Fibroblast of lung (primary cell): ENCODE results near the gene BCCIP. TPM values are rescaled to one million over a fixed set of nuclear protein-coding genes. Genes with fewer than 3 reads are reported as not detected.

Experiments used
- DNase-seq, 2 donors: peaks; one replicate each; pipeline versions ENCODE4 v3.0.0 to v3.0.0-alpha.2; 2010; ENCODE audit warnings: low read depth in 2 of 2
- H2AFZ ChIP-seq: 2 replicates; pipeline ENCODE4 v1.5.1; 2012; ENCODE audit warnings: low read length, control low read depth, inconsistent platforms
- H3K27ac ChIP-seq: 2 replicates; pipeline ENCODE4 v1.5.1; 2011; ENCODE audit warnings: low read length, control low read depth; ENCODE audit not compliant: insufficient read depth
- H3K27me3 ChIP-seq: 2 replicates; pipeline ENCODE4 v1.5.1; 2011; ENCODE audit warnings: mild to moderate bottlenecking, low read length; ENCODE audit not compliant: control insufficient read depth, insufficient read depth
- H3K36me3 ChIP-seq: 2 replicates; pipeline ENCODE4 v1.5.1; 2011; ENCODE audit warnings: low read length; ENCODE audit not compliant: control insufficient read depth, insufficient read depth
- H3K4me1 ChIP-seq: 2 replicates; pipeline ENCODE4 v1.5.1; 2011; ENCODE audit warnings: low read length; ENCODE audit not compliant: control insufficient read depth, insufficient read depth; ENCODE audit errors: extremely low read depth
- H3K4me2 ChIP-seq: 2 replicates; pipeline ENCODE4 v1.5.1; 2011; ENCODE audit warnings: low read length, control low read depth; ENCODE audit not compliant: insufficient read depth; ENCODE audit errors: extremely low read depth
- H3K4me3 ChIP-seq, 4 experiments: fragments of 200-600 bp in 1 of 4; sonication (generic) in 1 of 4; replicated peaks in 1 of 4; 2 replicates each; pipeline ENCODE4 v1.5.1; 2011 to 2016; ENCODE audit warnings: low read length in 4 of 4, low read depth in 3 of 4, mild to moderate bottlenecking in 3 of 4, control low read depth in 2 of 4, inconsistent platforms in 1 of 4, mixed read lengths in 1 of 4; ENCODE audit not compliant: insufficient read depth in 1 of 4; ENCODE audit errors: control extremely low read depth in 1 of 4
- H3K79me2 ChIP-seq: 2 replicates; pipeline ENCODE4 v1.5.1; 2012; ENCODE audit warnings: mild to moderate bottlenecking, low read length, inconsistent platforms; ENCODE audit not compliant: control insufficient read depth, insufficient read depth
- H3K9ac ChIP-seq: 2 replicates; pipeline ENCODE4 v1.5.1; 2011; ENCODE audit warnings: mild to moderate bottlenecking, low read length, control low read depth; ENCODE audit not compliant: insufficient read depth
- H3K9me3 ChIP-seq: 2 replicates; pipeline ENCODE4 v1.5.1; 2012; ENCODE audit warnings: low read depth, low read length; ENCODE audit not compliant: control insufficient read depth, insufficient read depth
- H4K20me1 ChIP-seq: 2 replicates; pipeline ENCODE4 v1.5.1; 2011; ENCODE audit warnings: low read length; ENCODE audit not compliant: control insufficient read depth, insufficient read depth; ENCODE audit errors: extremely low read depth
- CTCF ChIP-seq, 2 donors: IDR thresholded peaks in 1 of 2; conservative IDR thresholded peaks in 1 of 2; 1 replicate in 1 of 2; 2 replicates in 1 of 2; pipeline ENCODE4 v1.5.1; 2011 to 2012; ENCODE audit warnings: low read length in 2 of 2, control low read depth in 1 of 2, inconsistent platforms in 1 of 2, low read depth in 1 of 2, mild to moderate bottlenecking in 1 of 2
- EZH2 ChIP-seq: IDR thresholded peaks from 2 replicates; pipeline ENCODE4 v1.5.1; 2012; ENCODE audit warnings: low read length, control low read depth, mild to moderate bottlenecking; ENCODE audit errors: missing control alignments
- polyA plus RNA-seq, 2 donors: library from polyadenylated mRNA; depleted of rRNA in 1 of 2; stranded (reverse) in 1 of 2; unstranded in 1 of 2; fragments of >200 nt; gene quantifications; 2 replicates each; pipeline ENCODE4 v1.2.1, GENCODE V29; 2011 to 2012; ENCODE audit warnings: missing spikeins in 1 of 2
- total RNA-seq: library from RNA; depleted of rRNA; stranded (reverse); fragments of >200 nt; gene quantifications from 2 replicates; pipeline ENCODE4 v1.2.1, GENCODE V29; 2014

The BCCIP gene
- total and polyA plus RNA-seq, 2 donors (not counting 1 experiment from before 2014, with no cell fraction given) = 32.0 to 72.2 TPM

- TF ChIP-seq EZH2 (no peak), CTCF (conservative IDR thresholded peaks at IDR 0.05 in 1 of 2, IDR thresholded peaks at IDR 0.05 in 1 of 2; ENCODE audit: low read depth in 1 of 2, low read length in 2 of 2) (no peak)
- H4K20me1 ChIP-seq = no peaks in the 10 kb centered on the region
- no peaks in the 10 kb centered on the region for H3K36me3 ChIP-seq
- DNase-seq = no peak
- no peak overlapping the region for H3K9ac ChIP-seq
- no peak overlapping the region for H2AFZ ChIP-seq
- H3K79me2 ChIP-seq = no peaks in the 10 kb centered on the region
- H3K9me3 ChIP-seq = no peaks in the 10 kb centered on the region
- H3K27me3 ChIP-seq = no peaks in the 10 kb centered on the region
- H3K4me1 ChIP-seq = no peaks in the 10 kb centered on the region
- H3K4me3 ChIP-seq = no peak overlapping the region
- H3K4me2 ChIP-seq = no peak overlapping the region
- no peak overlapping the region for H3K27ac ChIP-seq
Measured at GRCh38 chr10:125883211-125883610, 59.9 kb downstream of the BCCIP start.

Other genes with a start within 250 kb of the BCCIP start
- not detected in 2 replicates for gene TEX36, start 140.4 kb upstream of the BCCIP start, total RNA-seq
- gene TEX36, start 140.4 kb upstream of the BCCIP start, polyA plus RNA-seq = 0.32 TPM in 1 of 2 replicates, not detected in the other
- 21.6 and 25.3 TPM in 2 replicates for gene EDRF1, start 103.8 kb upstream of the BCCIP start, total RNA-seq
- 17.3 and 19.9 TPM in 2 replicates for gene EDRF1, start 103.8 kb upstream of the BCCIP start, polyA plus RNA-seq
- 0.17 and 0.26 TPM in 2 replicates for gene MMP21, start 47.7 kb upstream of the BCCIP start, total RNA-seq
- 0.05 TPM in 1 of 2 replicates, not detected in the other for gene MMP21, start 47.7 kb upstream of the BCCIP start, polyA plus RNA-seq
- gene UROS, start 288 bp upstream of the BCCIP start, total RNA-seq = 60.4 and 75.0 TPM in 2 replicates
- gene UROS, start 288 bp upstream of the BCCIP start, polyA plus RNA-seq = 54.4 and 63.9 TPM in 2 replicates
- 33.7 and 36.0 TPM in 2 replicates for gene DHX32, start 57.7 kb downstream of the BCCIP start, total RNA-seq
- 29.0 and 31.1 TPM in 2 replicates for gene DHX32, start 57.7 kb downstream of the BCCIP start, polyA plus RNA-seq
- gene FANK1, start 73.0 kb downstream of the BCCIP start, total RNA-seq = 0.83 and 2.6 TPM in 2 replicates
- gene FANK1, start 73.0 kb downstream of the BCCIP start, polyA plus RNA-seq = 1.6 and 4.4 TPM in 2 replicates